ENCODE measurements around the gene ADPGK. TPM values are rescaled to one million over a fixed set of nuclear protein-coding genes. Genes with fewer than 3 reads are reported as not detected.

The ADPGK gene
- polyA plus RNA-seq, 3 donors = 138 to 283 (median 152) TPM

- H3K9me3 Mint-ChIP-seq = peaks cover 3 to 23% (median 14%) of the 10 kb centered on the region in 7 donors
- Histone ChIP-seq H3K9ac (ENCODE audit: insufficient read depth, low read length, poor library complexity, severe bottlenecking) (no peak overlapping the region), H3K27ac (ENCODE audit: low read depth in 1 of 2, low read length in 2 of 2) (no peak overlapping the region), H3K27me3 (ENCODE audit: control insufficient read depth in 2 of 2, insufficient read depth in 2 of 2, low read length in 2 of 2) (no peaks in the 10 kb centered on the region), H3K4me2 (replicated peaks; ENCODE audit: extremely low read depth, low read length, poor library complexity, severe bottlenecking) (no peak overlapping the region), H2AFZ (ENCODE audit: insufficient read depth, low read depth, low read length, poor library complexity, severe bottlenecking) (no peak overlapping the region), H3K9me3 (replicated peaks in 1 of 2; ENCODE audit: control insufficient read depth in 1 of 2, insufficient read depth in 1 of 2, low read length in 2 of 2) (peaks cover 0 to 8% of the 10 kb centered on the region in 2 donors), H3K79me2 (ENCODE audit: insufficient read depth, low read length) (no peaks in the 10 kb centered on the region), H3K4me1 (ENCODE audit: control insufficient read depth in 1 of 2, insufficient read depth in 2 of 2, low read length in 2 of 2) (peaks cover 21 to 22% of the 10 kb centered on the region in 2 donors), H3K4me3 (replicated peaks in 1 of 3; ENCODE audit: low read depth in 2 of 3, low read length in 3 of 3) (no peak overlapping the region), H4K20me1 (ENCODE audit: insufficient read depth, low read length) (no peaks in the 10 kb centered on the region), H3K36me3 (replicated peaks in 1 of 2; ENCODE audit: control insufficient read depth in 1 of 2, insufficient read depth in 2 of 2, low read length in 2 of 2) (no peaks in the 10 kb centered on the region)
- H3K27me3 Mint-ChIP-seq (ENCODE audit: low read depth in 3 of 3) = peaks cover 0 to 16% (median 4%) of the 10 kb centered on the region in 3 donors
- intact Hi-C loops (cut with micrococcal nuclease) = no loop called here
- H3K27ac Mint-ChIP-seq = no peak overlapping the region
- no peak for TF ChIP-seq CTCF (IDR thresholded peaks at IDR 0.05)
- WGBS (ENCODE audit: insufficient coverage) = 0% methylated on average over 2 of the region's 4 CpGs
- peaks cover 24% of the 10 kb centered on the region for H3K4me1 Mint-ChIP-seq
- DNase-seq = peak; percentile 30 to 66 (median 34)
- H3K36me3 Mint-ChIP-seq = no peaks in the 10 kb centered on the region
- H3K4me3 Mint-ChIP-seq = no peak overlapping the region
These were observed 36.7 kb upstream of the ADPGK start for GRCh38 chr15:72820278-72820677.

- Histone ChIP-seq H4K20me1 (ENCODE audit: insufficient read depth, low read length) (no peaks in the 10 kb centered on the region), H3K4me2 (replicated peaks; ENCODE audit: extremely low read depth, low read length, poor library complexity, severe bottlenecking) (no peak overlapping the region), H3K79me2 (ENCODE audit: insufficient read depth, low read length) (no peaks in the 10 kb centered on the region), H3K4me1 (ENCODE audit: control insufficient read depth in 1 of 2, insufficient read depth in 2 of 2, low read length in 2 of 2) (peaks cover 21 to 22% of the 10 kb centered on the region in 2 donors), H2AFZ (ENCODE audit: insufficient read depth, low read depth, low read length, poor library complexity, severe bottlenecking) (no peak overlapping the region), H3K4me3 (replicated peaks in 1 of 3; ENCODE audit: low read depth in 2 of 3, low read length in 3 of 3) (no peak overlapping the region), H3K27me3 (ENCODE audit: control insufficient read depth in 2 of 2, insufficient read depth in 2 of 2, low read length in 2 of 2) (no peaks in the 10 kb centered on the region), H3K36me3 (replicated peaks in 1 of 2; ENCODE audit: control insufficient read depth in 1 of 2, insufficient read depth in 2 of 2, low read length in 2 of 2) (no peaks in the 10 kb centered on the region), H3K9me3 (replicated peaks in 1 of 2; ENCODE audit: control insufficient read depth in 1 of 2, insufficient read depth in 1 of 2, low read length in 2 of 2) (peaks cover 0 to 8% of the 10 kb centered on the region in 2 donors), H3K9ac (ENCODE audit: insufficient read depth, low read length, poor library complexity, severe bottlenecking) (no peak overlapping the region), H3K27ac (ENCODE audit: low read depth in 1 of 2, low read length in 2 of 2) (no peak overlapping the region)
- Mint-ChIP-seq H3K27ac (peak overlapping the region in 1 of 7 donors; percentile 32), H3K4me3 (no peak overlapping the region), H3K27me3 (ENCODE audit: low read depth in 3 of 3) (peaks cover 0 to 14% (median 4%) of the 10 kb centered on the region in 3 donors), H3K9me3 (peaks cover 3 to 26% (median 14%) of the 10 kb centered on the region in 7 donors), H3K36me3 (no peaks in the 10 kb centered on the region), H3K4me1 (peaks cover 24% of the 10 kb centered on the region)
- no peak for TF ChIP-seq CTCF (IDR thresholded peaks at IDR 0.05)
- intact Hi-C loops (cut with micrococcal nuclease) = no loop called here
- WGBS (ENCODE audit: insufficient coverage) = 96% methylated on average over 4 of the region's 6 CpGs
- no peak for DNase-seq
These were observed 35.1 kb upstream of the ADPGK start for GRCh38 chr15:72818632-72819031.
